Loucy (cell line): ENCODE measurements around the gene P3H4.

Experiments
- H2AFZ ChIP-seq: fragments of 200-600 bp; sonication (generic); 2 replicates; pipeline ENCODE4 v1.6.0; 2016; ENCODE audit warnings: antibody characterized with exemption, mild to moderate bottlenecking, low read length, moderate library complexity
- H3F3A ChIP-seq: fragments of 200-600 bp; 2 replicates; pipeline ENCODE4 v1.6.0; 2016; ENCODE audit warnings: antibody characterized with exemption, low read depth, mild to moderate bottlenecking
- H3K27me3 ChIP-seq: fragments of 200-600 bp; sonication (generic); 2 replicates; pipeline ENCODE4 v1.6.1; 2014; ENCODE audit warnings: low read length, mild to moderate bottlenecking; ENCODE audit not compliant: insufficient read depth, poor library complexity, severe bottlenecking
- H3K36me3 ChIP-seq: fragments of 200-600 bp; sonication (generic); 2 replicates; pipeline ENCODE4 v1.6.1; 2016; ENCODE audit warnings: low read length; ENCODE audit not compliant: insufficient read depth
- H3K4me1 ChIP-seq: fragments of 200-600 bp; sonication (generic); 2 replicates; pipeline ENCODE4 v1.5.1; 2014; ENCODE audit warnings: low read length, mild to moderate bottlenecking; ENCODE audit not compliant: insufficient read depth, poor library complexity, severe bottlenecking
- H3K4me2 ChIP-seq: fragments of 200-600 bp; sonication (generic); 2 replicates; pipeline ENCODE4 v1.6.0; 2014; ENCODE audit warnings: antibody characterized with exemption, low read length, low read depth, mild to moderate bottlenecking; ENCODE audit not compliant: poor library complexity, severe bottlenecking
- H3K4me3 ChIP-seq: fragments of 200-600 bp; sonication (generic); 2 replicates; pipeline ENCODE4 v1.5.1; 2014; ENCODE audit warnings: low read length, mild to moderate bottlenecking, mixed read lengths; ENCODE audit not compliant: poor library complexity, severe bottlenecking
- H3K79me2 ChIP-seq: fragments of 200-600 bp; sonication (generic); 2 replicates; pipeline ENCODE4 v1.6.1; 2014; ENCODE audit warnings: low read length; ENCODE audit not compliant: insufficient read depth
- H3K9ac ChIP-seq: fragments of 200-600 bp; sonication (generic); 2 replicates; pipeline ENCODE4 v1.6.0; 2014; ENCODE audit warnings: mild to moderate bottlenecking, low read depth, low read length, moderate library complexity; ENCODE audit not compliant: poor library complexity, severe bottlenecking
- H3K9me2 ChIP-seq: fragments of 200-600 bp; sonication (generic); replicated peaks from 2 replicates; pipeline ENCODE4 v1.6.1; 2016; ENCODE audit warnings: low read depth, low read length, mixed read lengths
- H3K9me3 ChIP-seq: fragments of 200-600 bp; sonication (generic); 2 replicates; pipeline ENCODE4 v1.6.1; 2014; ENCODE audit warnings: mild to moderate bottlenecking, antibody characterized with exemption, low read length, low read depth; ENCODE audit not compliant: insufficient read depth
- H4K20me1 ChIP-seq: fragments of 200-600 bp; sonication (generic); 2 replicates; pipeline ENCODE4 v1.6.0; 2014; ENCODE audit warnings: antibody characterized with exemption, low read length, mild to moderate bottlenecking; ENCODE audit not compliant: insufficient read depth, poor library complexity, severe bottlenecking
- CTCF ChIP-seq: fragments of 200-600 bp; sonication (generic); conservative IDR thresholded peaks from 2 replicates; pipeline ENCODE4 v1.5.1; 2014; ENCODE audit warnings: mild to moderate bottlenecking, antibody characterized with exemption, low read length
- EZH2phosphoT487 ChIP-seq: fragments of 200-600 bp; IDR thresholded peaks from 2 replicates; pipeline ENCODE4 v1.6.1; 2018; ENCODE audit warnings: antibody characterized with exemption, mild to moderate bottlenecking, moderate library complexity, borderline replicate concordance

P3H4 gene

GRCh38 chr17:41821776-41822175, 10.0 kb upstream of the P3H4 start:
- no peaks in the 10 kb centered on the region for H3K9me2 ChIP-seq

GRCh38 chr17:41818024-41818423, 6.3 kb upstream of the P3H4 start:
- Histone ChIP-seq H3K9me3 (no peaks in the 10 kb centered on the region), H3F3A (no peaks in the 10 kb centered on the region), H3K9ac (no peak overlapping the region), H3K4me2 (no peak overlapping the region), H3K27me3 (no peaks in the 10 kb centered on the region), H3K4me1 (peaks cover 6% of the 10 kb centered on the region), H3K4me3 (no peak overlapping the region), H3K9me2 (no peaks in the 10 kb centered on the region), H2AFZ (no peak overlapping the region), H3K36me3 (no peaks in the 10 kb centered on the region), H4K20me1 (no peaks in the 10 kb centered on the region), H3K79me2 (no peaks in the 10 kb centered on the region)
- TF ChIP-seq EZH2phosphoT487 (no peak), CTCF (no peak)

More at GRCh38 chr17:41821776-41822175, 10.0 kb upstream of the P3H4 start:
- no peak overlapping the region for H3K4me3 ChIP-seq
- H4K20me1 ChIP-seq: no peaks in the 10 kb centered on the region
- H3K27me3 ChIP-seq: no peaks in the 10 kb centered on the region
- no peaks in the 10 kb centered on the region for H3K4me1 ChIP-seq
- H3K9ac ChIP-seq: no peak overlapping the region
- no peak overlapping the region for H2AFZ ChIP-seq
- no peaks in the 10 kb centered on the region for H3F3A ChIP-seq
- no peak for TF ChIP-seq CTCF
- TF ChIP-seq EZH2phosphoT487: no peak
- H3K9me3 ChIP-seq: no peaks in the 10 kb centered on the region
- H3K36me3 ChIP-seq: no peaks in the 10 kb centered on the region
- no peak overlapping the region for H3K4me2 ChIP-seq
- H3K79me2 ChIP-seq: no peaks in the 10 kb centered on the region

GRCh38 chr17:41816637-41817320, 5.0 kb upstream of the P3H4 start:
- TF ChIP-seq EZH2phosphoT487 (no peak), CTCF (no peak)
- Histone ChIP-seq H3K4me1 (peaks cover 16% of the 10 kb centered on the region), H3K9me2 (no peaks in the 10 kb centered on the region), H4K20me1 (no peaks in the 10 kb centered on the region), H3K4me2 (no peak overlapping the region), H3K79me2 (no peaks in the 10 kb centered on the region), H3K36me3 (no peaks in the 10 kb centered on the region), H3K9ac (no peak overlapping the region), H2AFZ (no peak overlapping the region), H3K4me3 (no peak overlapping the region), H3F3A (no peaks in the 10 kb centered on the region), H3K9me3 (no peaks in the 10 kb centered on the region), H3K27me3 (no peaks in the 10 kb centered on the region)
